Keratinocyte (primary cell): ENCODE results near the gene CRYBA2. TPM values are rescaled to one million over a fixed set of nuclear protein-coding genes. Genes with fewer than 3 reads are reported as not detected.

Source experiments
- DNase-seq: peaks from one replicate; pipeline ENCODE4 v3.0.0-alpha.2; 2011; ENCODE audit warnings: low read depth, missing footprints, low spot score
- FAIRE-seq: peaks from 2 replicates; lab custom pipeline; 2011; peaks lifted over from hg19 to GRCh38; lab: Jason Lieb, UNC
- H2AFZ ChIP-seq: 2 replicates; pipeline ENCODE4 v1.6.0; 2012; ENCODE audit warnings: low read length, control low read depth, inconsistent platforms; ENCODE audit not compliant: control insufficient read depth
- H3K27ac ChIP-seq: 2 replicates; pipeline ENCODE4 v1.5.1; 2011; ENCODE audit warnings: low read length; ENCODE audit not compliant: control insufficient read depth, insufficient read depth
- H3K27me3 ChIP-seq: 3 replicates; pipeline ENCODE4 v1.6.0; 2011; ENCODE audit warnings: low read length; ENCODE audit not compliant: control insufficient read depth, insufficient read depth; ENCODE audit errors: extremely low read depth
- H3K36me3 ChIP-seq, 2 experiments: 2 replicates in 1 of 2; 3 replicates in 1 of 2; pipeline ENCODE4 v1.5.1; 2011; ENCODE audit warnings: low read length in 2 of 2, mild to moderate bottlenecking in 1 of 2; ENCODE audit not compliant: control insufficient read depth in 2 of 2, insufficient read depth in 2 of 2; ENCODE audit errors: extremely low read depth in 1 of 2
- H3K4me1 ChIP-seq: 3 replicates; pipeline ENCODE4 v1.5.1; 2011; ENCODE audit warnings: low read length; ENCODE audit not compliant: control insufficient read depth, insufficient read depth; ENCODE audit errors: extremely low read depth
- H3K4me2 ChIP-seq: 3 replicates; pipeline ENCODE4 v1.6.0; 2011; ENCODE audit warnings: low read depth, low read length; ENCODE audit not compliant: control insufficient read depth, insufficient read depth; ENCODE audit errors: extremely low read depth
- H3K4me3 ChIP-seq, 3 experiments: fragments of 200-600 bp in 1 of 3; sonication (generic) in 1 of 3; 2 replicates in 2 of 3; 3 replicates in 1 of 3; pipeline ENCODE4 v1.5.1; 2011 to 2016; ENCODE audit warnings: low read length in 3 of 3, mild to moderate bottlenecking in 3 of 3, control low read depth in 2 of 3, inconsistent platforms in 1 of 3, low read depth in 1 of 3, mixed read lengths in 1 of 3, mixed run types in 1 of 3, moderate library complexity in 1 of 3; ENCODE audit not compliant: control insufficient read depth in 2 of 3, insufficient read depth in 2 of 3; ENCODE audit errors: extremely low read depth in 1 of 3
- H3K79me2 ChIP-seq: 2 replicates; pipeline ENCODE4 v1.6.0; 2012; ENCODE audit warnings: low read length; ENCODE audit not compliant: control insufficient read depth, insufficient read depth
- H3K9ac ChIP-seq: 3 replicates; pipeline ENCODE4 v1.6.0; 2011; ENCODE audit warnings: low read length; ENCODE audit not compliant: control insufficient read depth, insufficient read depth; ENCODE audit errors: extremely low read depth
- H3K9me1 ChIP-seq: 3 replicates; pipeline ENCODE4 v1.6.0; 2011; ENCODE audit warnings: low read length; ENCODE audit not compliant: control insufficient read depth, insufficient read depth; ENCODE audit errors: extremely low read depth
- H3K9me3 ChIP-seq: 2 replicates; pipeline ENCODE4 v1.5.1; 2012; ENCODE audit warnings: low read depth, low read length; ENCODE audit not compliant: control insufficient read depth
- H4K20me1 ChIP-seq: 3 replicates; pipeline ENCODE4 v1.6.0; 2011; ENCODE audit warnings: low read length; ENCODE audit not compliant: control insufficient read depth, insufficient read depth; ENCODE audit errors: extremely low read depth
- CTCF ChIP-seq, 3 experiments: IDR thresholded peaks in 1 of 3; conservative IDR thresholded peaks in 1 of 3; optimal IDR thresholded peaks in 1 of 3; 2 replicates in 2 of 3; 3 replicates in 1 of 3; pipeline versions ENCODE3 to v1.5.1; 2011; ENCODE audit warnings: low read length in 3 of 3, mild to moderate bottlenecking in 3 of 3, moderate library complexity in 2 of 3, control low read depth in 1 of 3, inconsistent platforms in 1 of 3; ENCODE audit not compliant: insufficient read depth in 2 of 3; ENCODE audit errors: extremely low read depth in 1 of 3
- EZH2 ChIP-seq: IDR thresholded peaks from one replicate; pipeline ENCODE4 v1.6.1; 2012; ENCODE audit warnings: inconsistent platforms, mild to moderate bottlenecking, low read length, moderate library complexity
- dilution Hi-C: fragments of 300-500 bp; cut with MboI; formaldehyde crosslinking; loops from one replicate; pipeline ENCODE4 v1.7.0; 2020; ENCODE audit warnings: low sequenced_read_pairs; ENCODE audit not compliant: extremely low pct_ligation_motif_present
- polyA plus RNA-seq, 5 experiments: library from polyadenylated mRNA; depleted of rRNA in 3 of 5; stranded (reverse) in 3 of 5; stranded (forward) in 1 of 5; unstranded in 1 of 5; fragments of >200 nt; gene quantifications; 1 replicate in 1 of 5; 2 replicates in 3 of 5; 3 replicates in 1 of 5; pipeline versions ENCODE4 v1.2.1 to v1.2.3, GENCODE V29; 2011 to 2012; ENCODE audit warnings: missing spikeins in 2 of 5, low read depth in 1 of 5, low replicate concordance in 1 of 5

CRYBA2 gene
- polyA plus RNA-seq, 1 donor (not counting 4 experiments of a cell fraction or from before 2014, with no cell fraction given): not detected

- Histone ChIP-seq H3K4me2 (no peak overlapping the region), H3K36me3 (no peaks in the 10 kb centered on the region), H3K9ac (no peak overlapping the region), H4K20me1 (no peaks in the 10 kb centered on the region), H3K4me1 (no peaks in the 10 kb centered on the region), H2AFZ (no peak overlapping the region), H3K27ac (no peak overlapping the region), H3K79me2 (no peaks in the 10 kb centered on the region), H3K9me1 (no peaks in the 10 kb centered on the region), H3K9me3 (no peaks in the 10 kb centered on the region), H3K27me3 (peaks cover 25% of the 10 kb centered on the region), H3K4me3 (no peak overlapping the region)
- dilution Hi-C loops: no loop called here
- DNase-seq (no peak), FAIRE-seq (no peak)
- TF ChIP-seq CTCF (optimal IDR thresholded peaks at IDR 0.05 in 1 of 3, IDR thresholded peaks at IDR 0.05 in 1 of 3, conservative IDR thresholded peaks at IDR 0.05 in 1 of 3; ENCODE audit: extremely low read depth in 1 of 3, insufficient read depth in 2 of 3, low read length in 3 of 3): no peak
- TF ChIP-seq EZH2: no peak
These were observed 32.7 kb upstream of the CRYBA2 start for GRCh38 chr2:219025637-219026585.

- TF ChIP-seq EZH2 (no peak), CTCF (optimal IDR thresholded peaks at IDR 0.05 in 1 of 3, IDR thresholded peaks at IDR 0.05 in 1 of 3, conservative IDR thresholded peaks at IDR 0.05 in 1 of 3; ENCODE audit: extremely low read depth in 1 of 3, insufficient read depth in 2 of 3, low read length in 3 of 3) (no peak)
- Histone ChIP-seq H3K4me1 (no peaks in the 10 kb centered on the region), H3K27ac (no peak overlapping the region), H3K4me3 (no peak overlapping the region), H2AFZ (no peak overlapping the region), H3K9ac (no peak overlapping the region), H3K27me3 (peaks cover 26% of the 10 kb centered on the region), H3K9me1 (no peaks in the 10 kb centered on the region), H3K36me3 (no peaks in the 10 kb centered on the region), H3K79me2 (no peaks in the 10 kb centered on the region), H4K20me1 (no peaks in the 10 kb centered on the region), H3K4me2 (no peak overlapping the region), H3K9me3 (no peaks in the 10 kb centered on the region)
- DNase-seq (no peak), FAIRE-seq (no peak)
- dilution Hi-C loops: no loop called here
These were observed 30.8 kb upstream of the CRYBA2 start for GRCh38 chr2:219024059-219024458.
